ENCODE data around the gene LMNA.
"Not testable (repeated sequence)": the region's sequence is repeated elsewhere in the genome, so short reads cannot be mapped to it uniquely, and the experiment has no call there.

GRCh38 chr1:156116731-156117130 lies 2.2 kb downstream of the LMNA start:
- not testable (repeated sequence) for TF ChIP-seq CTCF, POLR2A (IDR thresholded peaks at IDR 0.05)

All from ovary (tissue), 3 donors.